ENCODE results near the gene LIMK1. TPM values are rescaled to one million over a fixed set of nuclear protein-coding genes. Genes with fewer than 3 reads are reported as not detected.

The LIMK1 gene
- total RNA-seq, 1 experiment from 2014 or later, result 63.8 TPM

GRCh38 chr7:74066626-74067025 is 17.0 kb upstream of the LIMK1 start:
- Mint-ChIP-seq H3K4me1 (peaks cover 7 to 24% of the 10 kb centered on the region in 2 experiments; a peak in 3 of 4 replicates), H3K27ac (no peak overlapping the region)

More at GRCh38 chr7:74066626-74067025, 17.0 kb upstream of the LIMK1 start:
- WGBS (ENCODE audit: extremely low coverage, insufficient read length, low lambda C conversion rate), result no CpG with 5 or more reads among the region's 3 CpGs
- Histone ChIP-seq H3K14ac (ENCODE audit: insufficient read depth, low read length) (no peak overlapping the region), H2AFZ (ENCODE audit: low read length) (no peak overlapping the region), H3K79me2 (ENCODE audit: insufficient read depth, low read length) (no peaks in the 10 kb centered on the region), H3K23me2 (ENCODE audit: insufficient read length, low read depth, low read length, poor library complexity, severe bottlenecking) (no peaks in the 10 kb centered on the region), H3K79me1 (ENCODE audit: insufficient read depth, low read depth, low read length, poor library complexity, severe bottlenecking) (no peaks in the 10 kb centered on the region), H3K27ac (ENCODE audit: insufficient read length, low read depth, low read length) (no peak overlapping the region), H4K20me1 (ENCODE audit: control insufficient read depth, insufficient read depth, insufficient read length) (no peaks in the 10 kb centered on the region), H3K4ac (ENCODE audit: low read depth, low read length) (no peak overlapping the region), H3K27me3 (ENCODE audit: insufficient read depth, low read length) (no peaks in the 10 kb centered on the region), H2AK5ac (ENCODE audit: insufficient read length, low read length) (no peak overlapping the region), H2BK15ac (ENCODE audit: low read depth, low read length) (0 out of 2 replicates have a peak overlapping the region, but pooled peaks have one; percentile 93), H3K18ac (ENCODE audit: insufficient read length, low read depth, low read length) (no peak overlapping the region), H4K5ac (ENCODE audit: insufficient read length, low read depth, low read length) (no peak overlapping the region), H4K91ac (ENCODE audit: insufficient read length, low read depth, low read length) (no peak overlapping the region), H2BK12ac (ENCODE audit: insufficient read length, low read depth, low read length) (no peak overlapping the region), H3K9me3 (ENCODE audit: control insufficient read depth, low read depth, low read length) (no peaks in the 10 kb centered on the region), H3K9ac (ENCODE audit: extremely low read depth, insufficient read length, low read length) (no peak overlapping the region), H2BK120ac (ENCODE audit: low read depth, low read length, poor library complexity, severe bottlenecking) (no peak overlapping the region), H3T11ph (ENCODE audit: low read length) (no peak overlapping the region), H2BK20ac (ENCODE audit: low read depth, low read length, poor library complexity, severe bottlenecking) (no peak overlapping the region), H3K56ac (ENCODE audit: insufficient read length, low read depth, low read length) (no peak overlapping the region), H3K23ac (ENCODE audit: insufficient read length, low read depth, low read length) (no peak overlapping the region), H3K4me1 (ENCODE audit: insufficient read depth, low read length) (no peaks in the 10 kb centered on the region), H3K4me2 (ENCODE audit: insufficient read depth, insufficient read length, low read length) (no peak overlapping the region), H2BK5ac (ENCODE audit: insufficient read length, low read length) (no peak overlapping the region), H4K8ac (replicated peaks; ENCODE audit: insufficient read length, low read depth, low read length) (no peak overlapping the region)
- H3K9me3 Mint-ChIP-seq, result no peaks in the 10 kb centered on the region
- TF ChIP-seq CTCF (conservative IDR thresholded peaks at IDR 0.05), result no peak
- H3K4me3 Mint-ChIP-seq, result no peak overlapping the region
- peaks cover 1% of the 10 kb centered on the region; the same call in 1 of the 2 replicates for H3K27me3 Mint-ChIP-seq (ENCODE audit: low read depth)
- DNase-seq, result no peak
- H3K36me3 Mint-ChIP-seq (ENCODE audit: insufficient read depth in 1 of 3, low read depth in 3 of 3), result no peaks in the 10 kb centered on the region
